ENCODE results near the gene LRP5.
A peak's percentile ranks its signal among the peaks of the same experiment; 100 is the strongest.

The LRP5 gene

DNA sequence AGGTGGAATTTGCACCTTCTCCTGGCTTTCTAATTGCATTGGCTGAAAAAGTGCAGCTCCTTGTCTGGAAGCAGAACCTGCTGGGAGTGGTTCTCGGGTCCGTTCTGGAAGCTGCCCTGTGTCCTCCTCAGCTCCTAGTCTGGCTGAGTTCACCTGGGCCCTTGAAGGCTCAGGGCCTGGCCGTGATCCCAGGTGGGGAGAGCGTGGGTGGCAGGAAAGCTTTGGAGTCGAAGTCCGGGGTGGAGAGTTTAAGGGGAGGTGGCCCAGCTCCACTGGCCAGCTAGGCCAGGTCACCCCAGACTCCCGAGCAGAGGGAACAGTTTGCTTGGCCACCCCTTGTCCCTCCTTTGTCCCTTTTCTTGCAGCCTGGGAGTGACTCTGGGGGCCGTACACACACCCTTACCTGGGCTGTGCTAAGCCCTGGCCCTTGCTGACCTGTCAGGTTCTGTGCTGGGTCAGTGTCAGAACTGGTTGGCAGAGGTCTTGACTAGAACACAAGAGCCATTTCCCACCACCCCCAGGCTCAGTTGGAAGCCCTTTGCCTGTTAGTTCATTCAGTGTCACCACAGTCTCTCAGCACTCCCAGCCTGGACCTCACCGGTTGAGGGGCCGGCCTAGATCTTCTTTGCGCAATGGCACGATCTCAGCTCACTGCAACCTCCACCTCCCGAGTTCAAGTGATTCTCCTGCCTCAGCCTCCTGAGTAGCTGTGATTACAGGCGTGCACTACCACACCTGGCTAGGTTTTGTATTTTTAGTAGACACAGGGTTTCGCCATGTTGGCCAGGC is 37.3 kb downstream of the LRP5 start:
- Histone ChIP-seq H3K9me3 (ENCODE audit: control insufficient read depth, low read length) (no peaks in the 10 kb centered on the region), H3K27ac (ENCODE audit: low read depth, low read length, severe bottlenecking) (no peak overlapping the region), H3K4me1 (ENCODE audit: control insufficient read depth, insufficient read depth, low read length, poor library complexity, severe bottlenecking) (peaks cover 6% of the 10 kb centered on the region), H3K36me3 (ENCODE audit: control insufficient read depth, insufficient read depth, low read length) (peaks cover 11% of the 10 kb centered on the region), H3K4me3 (ENCODE audit: extremely low read depth, insufficient read depth, low read length, poor library complexity, severe bottlenecking) (no peak overlapping the region)
- 90 to 97% methylated on average over 10 to 13 of the region's 15 CpGs for WGBS, 2 experiments (ENCODE audit: insufficient coverage in 2 of 2)

DNA sequence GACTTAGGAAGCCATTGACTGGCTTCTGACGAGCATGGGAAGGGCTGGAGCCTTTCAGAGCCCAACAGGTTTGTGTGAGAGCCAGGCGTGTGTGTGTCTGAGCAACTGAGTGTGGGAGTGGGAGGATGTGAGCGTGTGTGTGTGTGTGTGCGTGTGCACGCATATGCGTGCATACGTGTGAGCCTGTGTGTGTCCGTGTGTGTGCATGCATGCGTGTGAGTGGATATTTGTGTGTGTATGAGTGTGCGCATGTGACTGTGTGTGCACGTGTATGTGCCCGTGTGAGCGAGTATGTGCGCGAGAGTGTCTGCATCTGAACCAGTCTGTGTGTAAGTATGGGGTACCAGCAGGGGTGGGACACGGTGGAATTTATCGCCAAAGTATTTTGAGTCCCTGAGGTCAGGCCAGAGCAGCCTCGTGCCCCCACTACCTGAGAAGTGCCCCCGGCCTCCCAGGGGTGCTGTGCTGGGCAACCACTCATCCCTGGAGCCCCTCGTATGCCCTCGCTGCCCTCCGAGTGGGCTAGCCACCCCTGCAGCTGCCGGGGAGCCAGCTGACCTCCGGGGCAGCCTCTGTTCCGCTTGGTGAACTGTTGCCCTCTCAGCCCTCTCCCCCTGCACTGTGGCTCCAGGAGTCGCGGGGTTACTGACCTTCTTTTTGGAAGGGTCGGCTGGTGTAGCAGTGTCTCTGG is 38.5 kb downstream of the LRP5 start:
- Histone ChIP-seq H3K36me3 (ENCODE audit: control insufficient read depth, insufficient read depth, low read length) (peaks cover 11% of the 10 kb centered on the region), H3K4me1 (ENCODE audit: control insufficient read depth, insufficient read depth, low read length, poor library complexity, severe bottlenecking) (peaks cover 6% of the 10 kb centered on the region), H3K4me3 (ENCODE audit: extremely low read depth, insufficient read depth, low read length, poor library complexity, severe bottlenecking) (no peak overlapping the region), H3K27ac (ENCODE audit: low read depth, low read length, severe bottlenecking) (no peak overlapping the region), H3K9me3 (ENCODE audit: control insufficient read depth, low read length) (no peaks in the 10 kb centered on the region)
- WGBS, 2 experiments (ENCODE audit: insufficient coverage in 2 of 2), result 97 to 99% methylated on average over 22 to 28 of the region's 28 CpGs

GRCh38 chr11:68351450-68352275 is 39.3 kb downstream of the LRP5 start:
- H3K4me1 ChIP-seq (ENCODE audit: control insufficient read depth, insufficient read depth, low read length, poor library complexity, severe bottlenecking), result peaks cover 6% of the 10 kb centered on the region
- H3K27ac ChIP-seq (ENCODE audit: low read depth, low read length, severe bottlenecking), result no peak overlapping the region
- no peaks in the 10 kb centered on the region for H3K9me3 ChIP-seq (ENCODE audit: control insufficient read depth, low read length)
- WGBS, 2 experiments (ENCODE audit: insufficient coverage in 2 of 2), result 94 to 97% methylated on average over 25 to 27 of the region's 32 CpGs
- H3K36me3 ChIP-seq (ENCODE audit: control insufficient read depth, insufficient read depth, low read length), result peaks cover 15% of the 10 kb centered on the region
- no peak overlapping the region for H3K4me3 ChIP-seq (ENCODE audit: extremely low read depth, insufficient read depth, low read length, poor library complexity, severe bottlenecking)

- Histone ChIP-seq H3K27ac (ENCODE audit: low read depth, low read length, severe bottlenecking) (no peak overlapping the region), H3K9me3 (ENCODE audit: control insufficient read depth, low read length) (no peaks in the 10 kb centered on the region), H3K36me3 (ENCODE audit: control insufficient read depth, insufficient read depth, low read length) (peaks cover 20% of the 10 kb centered on the region), H3K4me1 (ENCODE audit: control insufficient read depth, insufficient read depth, low read length, poor library complexity, severe bottlenecking) (peaks cover 6% of the 10 kb centered on the region), H3K4me3 (ENCODE audit: extremely low read depth, insufficient read depth, low read length, poor library complexity, severe bottlenecking) (no peak overlapping the region)
- WGBS, 2 experiments (ENCODE audit: insufficient coverage in 2 of 2), result 84 to 95% methylated on average over 2 to 4 of the region's 4 CpGs
These were observed 40.2 kb downstream of the LRP5 start for GRCh38 chr11:68352591-68352990.

DNA sequence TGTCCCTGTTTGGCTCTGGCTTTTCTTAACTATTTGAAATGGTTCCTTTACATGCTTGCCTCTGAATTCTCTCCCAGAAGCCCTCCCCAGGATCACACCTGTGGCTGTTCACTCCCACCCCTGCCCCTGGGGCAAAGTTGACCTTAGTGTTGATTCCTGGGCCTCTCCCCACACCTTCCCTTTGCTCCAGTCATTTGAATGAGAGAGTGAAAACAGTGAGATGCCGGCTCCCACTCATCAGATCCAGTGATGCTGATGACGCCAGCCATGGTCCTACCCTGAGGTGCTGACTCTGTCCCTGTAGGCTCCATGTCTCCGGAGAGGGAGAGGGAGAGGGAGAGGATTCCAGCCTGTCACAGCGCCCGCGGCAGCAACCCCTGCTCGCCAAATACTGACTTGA is 40.7 kb downstream of the LRP5 start:
- 88% methylated on average over 7 of the region's 7 CpGs for WGBS, 2 experiments (ENCODE audit: insufficient coverage in 2 of 2)
- Histone ChIP-seq H3K9me3 (ENCODE audit: control insufficient read depth, low read length) (no peaks in the 10 kb centered on the region), H3K4me3 (ENCODE audit: extremely low read depth, insufficient read depth, low read length, poor library complexity, severe bottlenecking) (no peak overlapping the region), H3K27ac (ENCODE audit: low read depth, low read length, severe bottlenecking) (no peak overlapping the region), H3K36me3 (ENCODE audit: control insufficient read depth, insufficient read depth, low read length) (peaks cover 22% of the 10 kb centered on the region), H3K4me1 (ENCODE audit: control insufficient read depth, insufficient read depth, low read length, poor library complexity, severe bottlenecking) (peaks cover 6% of the 10 kb centered on the region)

- H3K36me3 ChIP-seq (ENCODE audit: control insufficient read depth, insufficient read depth, low read length), result peaks cover 27% of the 10 kb centered on the region
- H3K9me3 ChIP-seq (ENCODE audit: control insufficient read depth, low read length), result no peaks in the 10 kb centered on the region
- peak overlapping the region; percentile 63 for H3K27ac ChIP-seq (ENCODE audit: low read depth, low read length, severe bottlenecking)
- H3K4me3 ChIP-seq (ENCODE audit: extremely low read depth, insufficient read depth, low read length, poor library complexity, severe bottlenecking), result no peak overlapping the region
- WGBS, 2 experiments (ENCODE audit: insufficient coverage in 2 of 2), result 88 to 90% methylated on average over 10 to 11 of the region's 11 CpGs
- H3K4me1 ChIP-seq (ENCODE audit: control insufficient read depth, insufficient read depth, low read length, poor library complexity, severe bottlenecking), result peaks cover 6% of the 10 kb centered on the region
These were observed 41.3 kb downstream of the LRP5 start for GRCh38 chr11:68353669-68354068.

DNA sequence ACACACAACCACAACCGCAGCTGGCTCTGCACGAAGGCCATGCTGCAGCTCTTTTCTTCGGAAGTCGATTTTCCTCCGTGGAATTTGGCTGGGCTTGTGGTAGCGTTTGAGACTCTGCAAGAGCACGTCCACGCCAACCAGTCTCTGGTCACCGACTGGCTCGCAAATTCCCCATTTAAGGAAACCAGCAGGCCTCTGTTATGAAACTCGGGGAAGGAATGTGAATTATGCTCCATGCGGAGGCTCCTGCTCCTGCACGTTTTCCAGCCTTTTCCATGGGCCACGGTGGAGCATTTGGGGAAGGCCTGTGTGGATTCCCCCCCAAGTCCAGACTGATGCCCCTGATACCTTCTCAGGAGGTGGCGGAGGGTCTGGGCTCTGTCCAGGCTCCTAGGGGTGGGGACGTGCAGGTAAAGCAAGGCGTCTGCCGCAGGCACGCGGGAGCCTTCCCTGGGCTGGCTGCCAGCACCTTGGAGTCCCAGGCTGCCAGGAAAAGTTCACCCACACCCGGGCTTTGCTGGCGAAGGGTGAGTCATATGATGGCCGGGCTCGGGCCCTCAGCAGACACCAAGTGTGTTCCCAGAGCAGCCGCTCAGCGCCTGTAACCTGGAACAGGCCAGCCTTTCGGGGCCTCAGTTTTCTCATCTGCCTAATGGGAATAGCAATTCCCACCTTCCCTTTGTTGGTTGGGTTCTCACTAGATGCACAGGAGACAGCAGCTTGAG is 41.9 kb downstream of the LRP5 start:
- peaks cover 30% of the 10 kb centered on the region for H3K36me3 ChIP-seq (ENCODE audit: control insufficient read depth, insufficient read depth, low read length)
- WGBS, 2 experiments (ENCODE audit: insufficient coverage in 2 of 2), result 73 to 88% methylated on average over 25 of the region's 27 CpGs
- H3K9me3 ChIP-seq (ENCODE audit: control insufficient read depth, low read length), result peaks cover 5% of the 10 kb centered on the region
- peaks cover 6% of the 10 kb centered on the region for H3K4me1 ChIP-seq (ENCODE audit: control insufficient read depth, insufficient read depth, low read length, poor library complexity, severe bottlenecking)
- peak overlapping the region; percentile 63 for H3K27ac ChIP-seq (ENCODE audit: low read depth, low read length, severe bottlenecking)
- no peak overlapping the region for H3K4me3 ChIP-seq (ENCODE audit: extremely low read depth, insufficient read depth, low read length, poor library complexity, severe bottlenecking)

DNA sequence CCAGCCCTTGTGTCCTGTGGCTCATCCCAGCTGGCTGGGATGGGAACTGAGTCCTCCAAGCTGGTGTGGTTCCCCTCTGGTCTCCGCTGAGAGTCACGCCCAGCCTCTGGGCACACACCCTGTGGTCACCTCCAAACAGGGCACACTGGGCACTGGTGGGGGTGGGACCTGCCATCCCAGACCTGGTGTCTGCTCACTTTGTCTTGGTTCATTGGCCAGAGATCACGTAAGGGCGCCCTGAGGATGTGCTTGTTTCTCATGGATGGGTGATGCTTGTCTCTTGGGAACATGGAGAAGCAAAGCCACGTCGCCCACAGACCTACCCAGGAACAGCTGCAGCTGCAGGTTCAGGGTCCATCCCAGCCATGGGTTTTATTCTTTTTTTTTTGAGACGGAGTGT is 43.1 kb downstream of the LRP5 start:
- Histone ChIP-seq H3K9me3 (ENCODE audit: control insufficient read depth, low read length) (peaks cover 6% of the 10 kb centered on the region), H3K36me3 (ENCODE audit: control insufficient read depth, insufficient read depth, low read length) (peaks cover 38% of the 10 kb centered on the region), H3K27ac (ENCODE audit: low read depth, low read length, severe bottlenecking) (no peak overlapping the region), H3K4me3 (ENCODE audit: extremely low read depth, insufficient read depth, low read length, poor library complexity, severe bottlenecking) (no peak overlapping the region), H3K4me1 (ENCODE audit: control insufficient read depth, insufficient read depth, low read length, poor library complexity, severe bottlenecking) (peaks cover 6% of the 10 kb centered on the region)
- WGBS, 2 experiments (ENCODE audit: insufficient coverage in 2 of 2), result 100% methylated on average over 7 of the region's 7 CpGs

GRCh38 chr11:68357568-68357967 is 45.2 kb downstream of the LRP5 start:
- peaks cover 6% of the 10 kb centered on the region for H3K9me3 ChIP-seq (ENCODE audit: control insufficient read depth, low read length)
- H3K36me3 ChIP-seq (ENCODE audit: control insufficient read depth, insufficient read depth, low read length), result peaks cover 40% of the 10 kb centered on the region
- WGBS, 2 experiments (ENCODE audit: insufficient coverage in 2 of 2), result 93 to 98% methylated on average over 14 of the region's 14 CpGs
- peaks cover 6% of the 10 kb centered on the region for H3K4me1 ChIP-seq (ENCODE audit: control insufficient read depth, insufficient read depth, low read length, poor library complexity, severe bottlenecking)
- H3K4me3 ChIP-seq (ENCODE audit: extremely low read depth, insufficient read depth, low read length, poor library complexity, severe bottlenecking), result no peak overlapping the region
- no peak overlapping the region for H3K27ac ChIP-seq (ENCODE audit: low read depth, low read length, severe bottlenecking)

DNA sequence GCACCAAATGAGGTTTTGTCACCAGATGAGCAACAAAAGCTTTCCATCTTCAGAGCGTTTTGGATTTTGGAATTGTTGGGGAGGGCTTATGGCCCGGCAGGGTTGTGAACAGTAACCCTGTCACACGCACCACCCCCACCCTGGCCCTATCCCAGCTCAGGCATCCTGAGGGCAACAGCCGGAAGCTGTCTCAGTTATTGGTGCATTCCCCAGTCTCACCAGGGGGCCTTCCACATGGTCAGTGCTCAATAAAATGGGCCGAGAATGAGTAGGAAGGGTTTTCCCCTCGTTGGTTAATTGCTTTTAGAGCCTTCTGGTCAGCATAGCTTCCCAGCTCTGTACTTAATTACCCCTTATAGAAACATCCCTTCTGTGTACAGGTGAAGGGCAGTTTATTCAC is 46.0 kb downstream of the LRP5 start:
- Histone ChIP-seq H3K4me1 (ENCODE audit: control insufficient read depth, insufficient read depth, low read length, poor library complexity, severe bottlenecking) (peaks cover 6% of the 10 kb centered on the region), H3K36me3 (ENCODE audit: control insufficient read depth, insufficient read depth, low read length) (peaks cover 40% of the 10 kb centered on the region), H3K4me3 (ENCODE audit: extremely low read depth, insufficient read depth, low read length, poor library complexity, severe bottlenecking) (no peak overlapping the region), H3K27ac (ENCODE audit: low read depth, low read length, severe bottlenecking) (no peak overlapping the region), H3K9me3 (ENCODE audit: control insufficient read depth, low read length) (peaks cover 6% of the 10 kb centered on the region)
- 81 to 87% methylated on average over 3 to 4 of the region's 6 CpGs for WGBS, 2 experiments (ENCODE audit: insufficient coverage in 2 of 2)

All from mesodermal cell (in vitro differentiated cells).